Measurements from ENCODE around the gene TRHDE. TPM values are rescaled to one million over a fixed set of nuclear protein-coding genes. Genes with fewer than 3 reads are reported as not detected.

The TRHDE gene
- total RNA-seq, 1 experiment from 2014 or later: not detected

GRCh38 chr12:72677846-72678245 lies 405.7 kb downstream of the TRHDE start:
- Mint-ChIP-seq H3K27ac (ENCODE audit: unreplicated experiment) (no peak overlapping the region), H3K4me1 (ENCODE audit: low read depth, unreplicated experiment) (no peaks in the 10 kb centered on the region), H3K9me3 (ENCODE audit: unreplicated experiment) (no peaks in the 10 kb centered on the region), H3K4me3 (ENCODE audit: unreplicated experiment) (no peak overlapping the region), H3K27me3 (ENCODE audit: insufficient read depth, unreplicated experiment) (no peaks in the 10 kb centered on the region), H3K36me3 (ENCODE audit: insufficient read depth, unreplicated experiment) (no peaks in the 10 kb centered on the region)
- CTCF ChIA-PET: no interaction called here
- Histone ChIP-seq H3K4me3 (ENCODE audit: low read depth, low read length) (no peak overlapping the region), H3K9me3 (no peaks in the 10 kb centered on the region), H3K27me3 (replicated peaks; ENCODE audit: control insufficient read depth, insufficient read depth, low read length) (no peaks in the 10 kb centered on the region), H3K36me3 (ENCODE audit: control insufficient read depth, insufficient read depth, low read length) (no peaks in the 10 kb centered on the region), H3K4me1 (no peaks in the 10 kb centered on the region)
- BruUV-seq (replicated peaks): no TSS peak
- POLR2A ChIA-PET: no interaction called here
- no peak for TF ChIP-seq CTCF (IDR thresholded peaks at IDR 0.05; ENCODE audit: insufficient read depth in 1 of 2, low read depth in 1 of 2, low read length in 1 of 2, severe bottlenecking in 1 of 2, unreplicated experiment in 1 of 2)
- intact Hi-C loops (cut with micrococcal nuclease; ENCODE audit: unreplicated experiment): no loop called here
- no peak for DNase-seq

- no peak overlapping the region for H3K4me3 ChIP-seq (ENCODE audit: low read depth, low read length)
- no peaks in the 10 kb centered on the region for H3K9me3 Mint-ChIP-seq (ENCODE audit: unreplicated experiment)
- no peaks in the 10 kb centered on the region for H3K36me3 ChIP-seq (ENCODE audit: control insufficient read depth, insufficient read depth, low read length)
- no peak overlapping the region for H3K4me3 Mint-ChIP-seq (ENCODE audit: unreplicated experiment)
- ChIA-PET CTCF (no interaction called here), POLR2A (no interaction called here)
- BruUV-seq (replicated peaks): no TSS peak
- H3K36me3 Mint-ChIP-seq (ENCODE audit: insufficient read depth, unreplicated experiment): no peaks in the 10 kb centered on the region
- H3K27ac Mint-ChIP-seq (ENCODE audit: unreplicated experiment): no peak overlapping the region
- no peaks in the 10 kb centered on the region for H3K4me1 ChIP-seq
- H3K27me3 ChIP-seq (replicated peaks; ENCODE audit: control insufficient read depth, insufficient read depth, low read length): no peaks in the 10 kb centered on the region
- no peaks in the 10 kb centered on the region for H3K27me3 Mint-ChIP-seq (ENCODE audit: insufficient read depth, unreplicated experiment)
- DNase-seq: no peak
- H3K9me3 ChIP-seq: no peaks in the 10 kb centered on the region
- intact Hi-C loops (cut with micrococcal nuclease; ENCODE audit: unreplicated experiment): no loop called here
- no peaks in the 10 kb centered on the region for H3K4me1 Mint-ChIP-seq (ENCODE audit: low read depth, unreplicated experiment)
- no peak for TF ChIP-seq CTCF (IDR thresholded peaks at IDR 0.05; ENCODE audit: insufficient read depth in 1 of 2, low read depth in 1 of 2, low read length in 1 of 2, severe bottlenecking in 1 of 2, unreplicated experiment in 1 of 2)
These were observed 407.1 kb downstream of the TRHDE start for GRCh38 chr12:72679147-72679757.

- H3K36me3 ChIP-seq (ENCODE audit: control insufficient read depth, insufficient read depth, low read length): no peaks in the 10 kb centered on the region
- no peaks in the 10 kb centered on the region for H3K4me1 ChIP-seq
- H3K4me1 Mint-ChIP-seq (ENCODE audit: low read depth, unreplicated experiment): no peaks in the 10 kb centered on the region
- BruUV-seq (replicated peaks): no TSS peak
- H3K27me3 ChIP-seq (replicated peaks; ENCODE audit: control insufficient read depth, insufficient read depth, low read length): no peaks in the 10 kb centered on the region
- no peak overlapping the region for H3K4me3 Mint-ChIP-seq (ENCODE audit: unreplicated experiment)
- ChIA-PET POLR2A (no interaction called here), CTCF (no interaction called here)
- H3K36me3 Mint-ChIP-seq (ENCODE audit: insufficient read depth, unreplicated experiment): no peaks in the 10 kb centered on the region
- H3K9me3 Mint-ChIP-seq (ENCODE audit: unreplicated experiment): no peaks in the 10 kb centered on the region
- no peak overlapping the region for H3K27ac Mint-ChIP-seq (ENCODE audit: unreplicated experiment)
- H3K4me3 ChIP-seq (ENCODE audit: low read depth, low read length): no peak overlapping the region
- DNase-seq: no peak
- H3K27me3 Mint-ChIP-seq (ENCODE audit: insufficient read depth, unreplicated experiment): no peaks in the 10 kb centered on the region
- intact Hi-C loops (cut with micrococcal nuclease; ENCODE audit: unreplicated experiment): no loop called here
- H3K9me3 ChIP-seq: no peaks in the 10 kb centered on the region
- TF ChIP-seq CTCF (IDR thresholded peaks at IDR 0.05; ENCODE audit: insufficient read depth in 1 of 2, low read depth in 1 of 2, low read length in 1 of 2, severe bottlenecking in 1 of 2, unreplicated experiment in 1 of 2): no peak
These were observed 408.9 kb downstream of the TRHDE start for GRCh38 chr12:72681028-72681427.

Data from Caco-2 (cell line).